Loucy (cell line): ENCODE results near the gene BLACAT1.
A peak's percentile ranks its signal among the peaks of the same experiment; 100 is the strongest.

Experiments
- H2AFZ ChIP-seq: fragments of 200-600 bp; sonication (generic); 2 replicates; pipeline ENCODE4 v1.6.0; 2016; ENCODE audit warnings: antibody characterized with exemption, mild to moderate bottlenecking, low read length, moderate library complexity
- H3F3A ChIP-seq: fragments of 200-600 bp; 2 replicates; pipeline ENCODE4 v1.6.0; 2016; ENCODE audit warnings: antibody characterized with exemption, low read depth, mild to moderate bottlenecking
- H3K27me3 ChIP-seq: fragments of 200-600 bp; sonication (generic); 2 replicates; pipeline ENCODE4 v1.6.1; 2014; ENCODE audit warnings: low read length, mild to moderate bottlenecking; ENCODE audit not compliant: insufficient read depth, poor library complexity, severe bottlenecking
- H3K36me3 ChIP-seq: fragments of 200-600 bp; sonication (generic); 2 replicates; pipeline ENCODE4 v1.6.1; 2016; ENCODE audit warnings: low read length; ENCODE audit not compliant: insufficient read depth
- H3K4me1 ChIP-seq: fragments of 200-600 bp; sonication (generic); 2 replicates; pipeline ENCODE4 v1.5.1; 2014; ENCODE audit warnings: low read length, mild to moderate bottlenecking; ENCODE audit not compliant: insufficient read depth, poor library complexity, severe bottlenecking
- H3K4me2 ChIP-seq: fragments of 200-600 bp; sonication (generic); 2 replicates; pipeline ENCODE4 v1.6.0; 2014; ENCODE audit warnings: antibody characterized with exemption, low read length, low read depth, mild to moderate bottlenecking; ENCODE audit not compliant: poor library complexity, severe bottlenecking
- H3K4me3 ChIP-seq: fragments of 200-600 bp; sonication (generic); 2 replicates; pipeline ENCODE4 v1.5.1; 2014; ENCODE audit warnings: low read length, mild to moderate bottlenecking, mixed read lengths; ENCODE audit not compliant: poor library complexity, severe bottlenecking
- H3K79me2 ChIP-seq: fragments of 200-600 bp; sonication (generic); 2 replicates; pipeline ENCODE4 v1.6.1; 2014; ENCODE audit warnings: low read length; ENCODE audit not compliant: insufficient read depth
- H3K9ac ChIP-seq: fragments of 200-600 bp; sonication (generic); 2 replicates; pipeline ENCODE4 v1.6.0; 2014; ENCODE audit warnings: mild to moderate bottlenecking, low read depth, low read length, moderate library complexity; ENCODE audit not compliant: poor library complexity, severe bottlenecking
- H3K9me2 ChIP-seq: fragments of 200-600 bp; sonication (generic); replicated peaks from 2 replicates; pipeline ENCODE4 v1.6.1; 2016; ENCODE audit warnings: low read depth, low read length, mixed read lengths
- H3K9me3 ChIP-seq: fragments of 200-600 bp; sonication (generic); 2 replicates; pipeline ENCODE4 v1.6.1; 2014; ENCODE audit warnings: mild to moderate bottlenecking, antibody characterized with exemption, low read length, low read depth; ENCODE audit not compliant: insufficient read depth
- H4K20me1 ChIP-seq: fragments of 200-600 bp; sonication (generic); 2 replicates; pipeline ENCODE4 v1.6.0; 2014; ENCODE audit warnings: antibody characterized with exemption, low read length, mild to moderate bottlenecking; ENCODE audit not compliant: insufficient read depth, poor library complexity, severe bottlenecking
- EZH2phosphoT487 ChIP-seq: fragments of 200-600 bp; IDR thresholded peaks from 2 replicates; pipeline ENCODE4 v1.6.1; 2018; ENCODE audit warnings: antibody characterized with exemption, mild to moderate bottlenecking, moderate library complexity, borderline replicate concordance
- TF ChIP-seq, protein P1 (sequence below): fragments of 200-600 bp; sonication (generic); conservative IDR thresholded peaks from 2 replicates; pipeline ENCODE4 v1.5.1; 2014; ENCODE audit warnings: mild to moderate bottlenecking, antibody characterized with exemption, low read length

Gene BLACAT1

DNA sequence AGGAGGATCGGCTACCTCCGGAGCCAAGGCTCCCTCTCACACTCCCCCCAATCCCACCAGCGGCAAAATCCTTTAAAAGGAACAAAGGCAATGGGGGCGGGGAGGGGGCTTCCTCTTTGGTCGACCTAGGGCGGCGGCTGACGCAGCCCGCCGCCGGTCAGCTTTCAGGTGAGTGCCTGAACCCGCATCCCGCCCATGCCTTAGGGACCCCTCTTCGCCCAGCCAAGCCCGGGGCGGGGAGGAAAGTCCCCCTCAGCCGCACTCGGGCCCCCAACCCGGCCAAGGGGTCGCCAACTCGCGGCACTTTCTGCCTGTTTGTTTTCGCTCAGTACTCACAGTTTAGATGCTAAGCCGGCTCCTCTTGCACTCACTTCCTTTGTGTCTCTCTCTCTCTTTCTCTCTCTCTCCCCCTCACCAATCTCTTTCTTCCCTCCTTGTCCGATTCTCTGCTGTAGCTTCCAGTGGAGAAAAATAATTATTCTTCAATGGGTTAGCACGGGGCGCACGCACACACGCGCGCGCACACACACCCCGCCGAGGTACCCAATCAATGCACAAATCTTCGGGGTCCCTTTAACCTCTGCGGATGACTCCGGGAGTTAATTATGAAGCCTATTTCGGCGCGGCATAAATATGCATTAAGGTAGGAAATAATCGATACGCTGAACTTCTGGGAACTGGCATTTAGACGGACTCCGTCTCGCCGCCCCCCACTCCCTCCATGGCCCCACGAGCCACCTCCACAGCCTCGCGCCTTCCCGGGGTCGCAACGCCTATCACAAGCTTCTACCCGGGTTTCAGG lies at the start of gene BLACAT1:
BLACAT1 (minus strand) TSS at position 465 of the 802 bp plus-strand sequence.
- H3K4me1 ChIP-seq = no peaks in the 10 kb centered on the region
- no peak within 1 kb of the TSS for H2AFZ ChIP-seq
- H3K4me2 ChIP-seq = no peak within 1 kb of the TSS
- no peaks in the 10 kb centered on the region for H3F3A ChIP-seq
- no peak within 1 kb of the TSS for H3K9ac ChIP-seq
- H3K9me3 ChIP-seq = no peaks in the 10 kb centered on the region
- TF ChIP-seq, protein P1, sequence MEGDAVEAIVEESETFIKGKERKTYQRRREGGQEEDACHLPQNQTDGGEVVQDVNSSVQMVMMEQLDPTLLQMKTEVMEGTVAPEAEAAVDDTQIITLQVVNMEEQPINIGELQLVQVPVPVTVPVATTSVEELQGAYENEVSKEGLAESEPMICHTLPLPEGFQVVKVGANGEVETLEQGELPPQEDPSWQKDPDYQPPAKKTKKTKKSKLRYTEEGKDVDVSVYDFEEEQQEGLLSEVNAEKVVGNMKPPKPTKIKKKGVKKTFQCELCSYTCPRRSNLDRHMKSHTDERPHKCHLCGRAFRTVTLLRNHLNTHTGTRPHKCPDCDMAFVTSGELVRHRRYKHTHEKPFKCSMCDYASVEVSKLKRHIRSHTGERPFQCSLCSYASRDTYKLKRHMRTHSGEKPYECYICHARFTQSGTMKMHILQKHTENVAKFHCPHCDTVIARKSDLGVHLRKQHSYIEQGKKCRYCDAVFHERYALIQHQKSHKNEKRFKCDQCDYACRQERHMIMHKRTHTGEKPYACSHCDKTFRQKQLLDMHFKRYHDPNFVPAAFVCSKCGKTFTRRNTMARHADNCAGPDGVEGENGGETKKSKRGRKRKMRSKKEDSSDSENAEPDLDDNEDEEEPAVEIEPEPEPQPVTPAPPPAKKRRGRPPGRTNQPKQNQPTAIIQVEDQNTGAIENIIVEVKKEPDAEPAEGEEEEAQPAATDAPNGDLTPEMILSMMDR = no peak
- no peaks in the 10 kb centered on the region for H4K20me1 ChIP-seq
- H3K79me2 ChIP-seq = no peaks in the 10 kb centered on the region
- H3K9me2 ChIP-seq = no peaks in the 10 kb centered on the region
- no peaks in the 10 kb centered on the region for H3K27me3 ChIP-seq
- H3K4me3 ChIP-seq = no peak within 1 kb of the TSS
- H3K36me3 ChIP-seq = no peaks in the 10 kb centered on the region

DNA sequence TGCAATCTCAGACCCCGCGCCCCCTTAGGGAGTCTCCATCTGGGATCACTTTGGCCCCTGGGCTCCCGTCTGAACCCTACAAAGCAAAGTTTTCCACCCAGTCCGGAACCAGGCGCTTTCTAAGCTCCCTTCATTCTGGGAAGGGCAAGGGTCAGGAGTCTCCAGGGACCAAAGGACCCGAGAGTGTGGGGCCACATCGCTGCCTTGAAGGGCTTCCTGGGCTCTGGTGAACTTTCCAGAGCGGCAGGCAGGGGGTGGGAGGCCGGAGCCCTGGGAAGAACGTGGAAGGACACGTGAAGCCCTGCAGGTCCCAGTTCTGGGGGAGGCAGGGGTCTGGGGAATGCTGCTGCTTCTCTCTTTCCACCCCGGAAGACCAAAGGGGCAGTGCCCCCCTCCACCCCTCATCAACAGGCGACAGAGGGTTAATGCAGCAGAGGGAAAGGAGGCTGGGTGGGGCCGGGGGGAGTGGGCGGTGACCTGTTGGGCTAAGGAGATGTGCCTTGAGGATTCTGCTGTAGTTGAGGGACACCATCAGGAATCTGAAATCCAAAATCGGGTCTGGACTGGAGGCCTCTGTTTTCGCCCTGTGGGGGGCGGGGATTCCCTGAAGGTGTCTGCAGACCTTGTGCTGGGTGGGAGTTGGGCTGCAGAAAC lies 49.4 kb upstream of the BLACAT1 start:
- peak overlapping the region; percentile 90 for H3K9ac ChIP-seq
- H4K20me1 ChIP-seq = peaks cover 11% of the 10 kb centered on the region
- no peak for TF ChIP-seq EZH2phosphoT487
- TF ChIP-seq, protein P1 = no peak
- no peaks in the 10 kb centered on the region for H3K36me3 ChIP-seq
- no peaks in the 10 kb centered on the region for H3K9me2 ChIP-seq
- H3F3A ChIP-seq = no peaks in the 10 kb centered on the region
- H3K4me2 ChIP-seq = peak overlapping the region; percentile 91
- H3K27me3 ChIP-seq = no peaks in the 10 kb centered on the region
- peaks cover 23% of the 10 kb centered on the region for H3K4me1 ChIP-seq
- H3K4me3 ChIP-seq = peak overlapping the region; percentile 96
- no peaks in the 10 kb centered on the region for H3K9me3 ChIP-seq
- peak overlapping the region; percentile 85 for H2AFZ ChIP-seq
- peaks cover 27% of the 10 kb centered on the region; the same call in 1 of the 2 replicates for H3K79me2 ChIP-seq

DNA sequence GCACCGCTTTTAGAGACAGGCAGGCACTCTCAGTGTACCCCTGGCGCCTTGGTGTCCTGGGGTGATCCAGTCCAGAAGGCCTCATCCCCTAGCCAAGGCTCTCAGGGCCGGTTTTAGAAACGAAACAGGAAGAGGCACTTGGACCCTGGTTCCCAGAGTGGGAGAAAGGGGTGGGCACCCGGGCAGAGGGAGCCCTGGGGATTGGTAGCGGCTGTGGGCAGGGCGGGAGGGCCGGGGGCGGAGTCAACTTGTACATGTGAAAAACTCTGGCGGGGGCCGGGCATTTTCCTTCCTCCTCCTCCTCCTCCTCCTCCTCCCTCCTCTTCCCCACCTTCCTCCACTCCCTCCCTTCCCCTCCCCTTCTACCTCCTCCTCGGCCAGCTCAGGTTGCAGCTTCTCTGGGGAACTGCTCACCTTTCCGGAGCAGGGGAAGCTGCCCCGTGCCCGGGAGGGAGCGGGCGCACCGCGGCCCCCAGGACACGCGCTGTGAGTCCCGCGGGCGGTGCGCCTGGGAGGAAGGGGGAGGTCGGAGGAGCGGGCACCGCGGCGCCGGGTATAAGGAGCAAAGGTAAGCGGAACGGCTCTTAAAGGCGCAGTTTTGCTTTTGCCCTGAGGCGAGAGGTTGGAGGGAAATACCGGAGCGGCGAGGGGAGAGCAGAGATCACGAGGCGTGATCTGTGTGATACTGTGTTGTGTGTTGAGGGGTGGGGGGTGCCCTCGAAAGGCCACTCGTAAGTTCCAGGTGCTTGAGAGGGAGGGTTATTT lies 48.6 kb upstream of the BLACAT1 start, which contains the start of gene CDK18:
CDK18 (plus strand) TSS at position 359 of the 765 bp plus-strand sequence. CDS start 18,499 bp downstream, outside the sequence.
- H4K20me1 ChIP-seq = peaks cover 11% of the 10 kb centered on the region
- no peak for TF ChIP-seq EZH2phosphoT487
- TF ChIP-seq, protein P1 = no peak
- H3K9me2 ChIP-seq = no peaks in the 10 kb centered on the region
- H3K36me3 ChIP-seq = no peaks in the 10 kb centered on the region
- peak within 1 kb of the TSS; percentile 96 for H3K4me2 ChIP-seq
- no peaks in the 10 kb centered on the region for H3K9me3 ChIP-seq
- peak within 1 kb of the TSS; percentile 96 for H3K4me3 ChIP-seq
- peak within 1 kb of the TSS; percentile 85 for H2AFZ ChIP-seq
- H3K79me2 ChIP-seq = peaks cover 27% of the 10 kb centered on the region; the same call in 1 of the 2 replicates
- no peaks in the 10 kb centered on the region for H3K27me3 ChIP-seq
- peaks cover 23% of the 10 kb centered on the region for H3K4me1 ChIP-seq
- H3F3A ChIP-seq = no peaks in the 10 kb centered on the region
- H3K9ac ChIP-seq = peak within 1 kb of the TSS; percentile 90
